Measurements from ENCODE around the gene CCDC174. TPM values are rescaled to one million over a fixed set of nuclear protein-coding genes. Genes with fewer than 3 reads are reported as not detected.

The CCDC174 gene
- total and polyA plus RNA-seq, 2 of the 4 experiments (the other 2 are of a cell fraction), result 5.9 to 9.6 TPM

DNA sequence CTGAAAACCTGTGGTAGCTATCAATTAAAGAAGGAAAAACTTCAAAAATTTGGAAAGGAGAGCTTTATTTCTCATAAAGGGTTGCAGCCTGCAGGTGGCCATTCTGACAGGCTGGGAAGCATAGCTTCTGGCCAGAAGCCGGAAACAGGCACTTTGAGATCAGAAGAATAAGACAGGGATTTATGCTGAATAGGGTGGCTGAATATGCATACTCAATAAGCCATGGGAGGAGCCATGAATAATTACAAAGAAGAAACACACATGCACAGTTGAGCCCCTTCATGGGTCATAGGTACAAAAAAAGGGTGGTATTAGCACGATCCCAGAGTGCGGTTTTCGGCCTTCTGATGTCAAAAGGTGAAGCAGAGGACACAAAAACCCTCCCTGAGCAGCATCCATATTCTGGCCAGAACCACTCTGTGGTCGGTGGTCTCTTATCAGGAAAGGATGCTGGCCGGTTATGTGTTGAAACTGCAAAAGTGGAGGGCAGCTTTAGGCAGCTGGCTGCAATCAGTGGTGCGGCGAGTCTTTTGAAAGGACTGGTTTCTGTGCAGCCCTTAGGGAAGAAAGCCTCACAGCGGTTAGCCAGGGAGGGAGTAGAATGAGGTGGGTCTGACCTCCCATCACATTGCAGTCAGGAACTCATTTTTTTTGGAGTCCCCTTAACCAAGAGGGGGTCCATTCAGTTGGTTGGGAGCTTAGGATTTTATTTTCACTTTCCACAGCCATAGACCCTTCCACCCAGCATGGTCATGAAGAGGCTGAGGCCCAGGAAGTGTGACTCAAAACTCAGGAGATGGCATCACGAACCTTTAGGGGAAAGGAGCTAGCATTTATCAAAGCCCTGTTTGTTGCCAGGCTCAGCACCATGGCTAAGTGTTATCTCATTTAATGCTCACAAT is 34.7 kb upstream of the CCDC174 start:
- H4K8ac ChIP-seq (ENCODE audit: low read depth in 2 of 2, low read length in 2 of 2), result no peak overlapping the region
- no peak overlapping the region for H2BK15ac ChIP-seq (ENCODE audit: low read depth, low read length)
- no peak overlapping the region for H2AK5ac ChIP-seq (ENCODE audit: low read depth, low read length)
- H3K9me1 ChIP-seq (ENCODE audit: insufficient read depth, low read length), result no peaks in the 10 kb centered on the region
- H4K5ac ChIP-seq (ENCODE audit: low read depth, low read length), result no peak overlapping the region
- no peak overlapping the region for H2AFZ ChIP-seq (replicated peaks; ENCODE audit: low read length, poor library complexity)
- H3K23ac ChIP-seq (ENCODE audit: low read depth, low read length), result no peak overlapping the region
- no peak overlapping the region for H4K91ac ChIP-seq (ENCODE audit: insufficient read depth, low read depth, low read length)
- no peak overlapping the region for H2BK20ac ChIP-seq (ENCODE audit: low read depth, low read length)
- no peak overlapping the region for H3K18ac ChIP-seq (ENCODE audit: low read depth, low read length)
- TF ChIP-seq MAFK (IDR thresholded peaks at IDR 0.05; ENCODE audit: low read depth, low read length), result no peak
- TF ChIP-seq RAD21 (IDR thresholded peaks at IDR 0.05; ENCODE audit: low read length), result no peak
- no peak for TF ChIP-seq BHLHE40 (IDR thresholded peaks at IDR 0.05; ENCODE audit: low read depth, low read length)
- TF ChIP-seq RCOR1 (IDR thresholded peaks at IDR 0.05; ENCODE audit: insufficient replicate concordance, low read length), result no peak
- TF ChIP-seq, protein P1, sequence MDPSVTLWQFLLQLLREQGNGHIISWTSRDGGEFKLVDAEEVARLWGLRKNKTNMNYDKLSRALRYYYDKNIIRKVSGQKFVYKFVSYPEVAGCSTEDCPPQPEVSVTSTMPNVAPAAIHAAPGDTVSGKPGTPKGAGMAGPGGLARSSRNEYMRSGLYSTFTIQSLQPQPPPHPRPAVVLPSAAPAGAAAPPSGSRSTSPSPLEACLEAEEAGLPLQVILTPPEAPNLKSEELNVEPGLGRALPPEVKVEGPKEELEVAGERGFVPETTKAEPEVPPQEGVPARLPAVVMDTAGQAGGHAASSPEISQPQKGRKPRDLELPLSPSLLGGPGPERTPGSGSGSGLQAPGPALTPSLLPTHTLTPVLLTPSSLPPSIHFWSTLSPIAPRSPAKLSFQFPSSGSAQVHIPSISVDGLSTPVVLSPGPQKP (IDR thresholded peaks at IDR 0.05; ENCODE audit: borderline replicate concordance, low read depth, low read length), result no peak
- no peak for TF ChIP-seq FOS (IDR thresholded peaks at IDR 0.05; ENCODE audit: low read depth, low read length)
- TF ChIP-seq POLR2A (IDR thresholded peaks at IDR 0.05; ENCODE audit: low read depth, low read length), result no peak
- ChIA-PET CTCF (no interaction called here), POLR2A (ENCODE audit: unreplicated experiment) (no interaction called here)
- no peak overlapping the region for H3K4me3 ChIP-seq (ENCODE audit: insufficient read depth, low read depth, low read length)
- BruUV-seq (replicated peaks), result no TSS peak
- dilution Hi-C loops (cut with HindIII; ENCODE audit: low sequenced_read_pairs, unreplicated experiment) (no loop called here), in situ Hi-C loops (cut with MboI; ENCODE audit: low sequenced_read_pairs) (no loop called here), intact Hi-C loops (cut with micrococcal nuclease) (no loop called here)
- H3K27ac ChIP-seq (ENCODE audit: insufficient read depth, low read length), result no peak overlapping the region
- DNase-seq, result no peak
- H3K36me3 ChIP-seq (ENCODE audit: control insufficient read depth, insufficient read depth, low read length), result no peaks in the 10 kb centered on the region
- no peak overlapping the region for H3K9ac ChIP-seq (ENCODE audit: low read depth, low read length)
- H3K4me2 ChIP-seq (ENCODE audit: low read depth, low read length), result no peak overlapping the region
- no peak overlapping the region for H3K4ac ChIP-seq (ENCODE audit: low read depth, low read length)
- H4K20me1 ChIP-seq (ENCODE audit: insufficient read depth, low read length), result no peaks in the 10 kb centered on the region
- ATAC-seq (ENCODE audit: low read depth), result no peak
- no peaks in the 10 kb centered on the region for H3K9me3 ChIP-seq (ENCODE audit: control insufficient read depth, insufficient read depth, low read length)
- WGBS, 2 experiments (ENCODE audit: extremely low coverage in 2 of 2, insufficient read length in 1 of 2), result 83% methylated on average over 1 of the region's 10 CpGs; no CpG with 5 or more reads in 1 of the 2 experiments
- no peak overlapping the region for H3K56ac ChIP-seq (ENCODE audit: extremely low read depth, insufficient read depth, low read length)
- H3K14ac ChIP-seq (replicated peaks; ENCODE audit: low read depth, low read length), result no peak overlapping the region
- no peaks in the 10 kb centered on the region for H3K79me1 ChIP-seq (ENCODE audit: low read depth in 1 of 2, low read length in 2 of 2)
- H2BK5ac ChIP-seq (ENCODE audit: low read depth, low read length, poor library complexity, severe bottlenecking), result no peak overlapping the region
- no peaks in the 10 kb centered on the region for H3K4me1 ChIP-seq (ENCODE audit: control insufficient read depth, insufficient read depth, low read length)
- H3K27me3 ChIP-seq (ENCODE audit: control insufficient read depth, insufficient read depth, low read length), result peaks cover 11% of the 10 kb centered on the region
- no peak overlapping the region for H2AK9ac ChIP-seq (replicated peaks; ENCODE audit: low read depth, low read length, poor library complexity)
- H2BK120ac ChIP-seq (ENCODE audit: low read depth, low read length), result no peak overlapping the region

Measured in IMR-90 (cell line).